H9 (cell line): ENCODE results near the gene ZNF775. TPM values are rescaled to one million over a fixed set of nuclear protein-coding genes. Genes with fewer than 3 reads are reported as not detected.

Experiments used
- DNase-seq: peaks from one replicate; pipeline ENCODE4 v3.0.0-alpha.2; 2017
- H2AFZ ChIP-seq: one replicate; pipeline ENCODE4 v1.6.1; 2013; ENCODE audit warnings: mild to moderate bottlenecking, low read length, control low read depth, moderate library complexity
- H2AK5ac ChIP-seq: 2 replicates; pipeline ENCODE4 v1.6.1; 2013; ENCODE audit warnings: low read length, control low read depth, mixed read lengths; ENCODE audit not compliant: insufficient read length
- H2BK120ac ChIP-seq: one replicate; pipeline ENCODE4 v1.6.1; 2013; ENCODE audit warnings: low read depth, mild to moderate bottlenecking, low read length, control low read depth, inconsistent platforms; ENCODE audit not compliant: poor library complexity, severe bottlenecking
- H2BK12ac ChIP-seq: 2 replicates; pipeline ENCODE4 v1.6.1; 2013; ENCODE audit warnings: low read length, control low read depth, mixed read lengths, low read depth; ENCODE audit not compliant: insufficient read length
- H2BK15ac ChIP-seq: 2 replicates; pipeline ENCODE4 v1.6.1; 2013; ENCODE audit warnings: low read depth, low read length, control low read depth
- H2BK20ac ChIP-seq: one replicate; pipeline ENCODE4 v1.6.1; 2013; ENCODE audit warnings: low read depth, mild to moderate bottlenecking, low read length, control low read depth, inconsistent platforms; ENCODE audit not compliant: poor library complexity, severe bottlenecking
- H2BK5ac ChIP-seq: 2 replicates; pipeline ENCODE4 v1.6.1; 2013; ENCODE audit warnings: low read length, control low read depth, mixed read lengths; ENCODE audit not compliant: insufficient read length
- H3K14ac ChIP-seq: 2 replicates; pipeline ENCODE4 v1.6.1; 2013; ENCODE audit warnings: low read length, control low read depth; ENCODE audit not compliant: insufficient read depth
- H3K18ac ChIP-seq: 2 replicates; pipeline ENCODE4 v1.6.1; 2013; ENCODE audit warnings: low read depth, mild to moderate bottlenecking, mixed read lengths, low read length, control low read depth; ENCODE audit not compliant: insufficient read length
- H3K23ac ChIP-seq: 2 replicates; pipeline ENCODE4 v1.6.1; 2013; ENCODE audit warnings: low read length, control low read depth, mixed read lengths, low read depth; ENCODE audit not compliant: insufficient read length
- H3K23me2 ChIP-seq: 2 replicates; pipeline ENCODE4 v1.6.1; 2013; ENCODE audit warnings: low read depth, mild to moderate bottlenecking, mixed read lengths, low read length, control low read depth; ENCODE audit not compliant: insufficient read length, poor library complexity, severe bottlenecking
- H3K27ac ChIP-seq: 2 replicates; pipeline ENCODE4 v1.5.1; 2013; ENCODE audit warnings: low read length, control low read depth, mixed read lengths, low read depth; ENCODE audit not compliant: insufficient read length
- H3K27me3 ChIP-seq: 2 replicates; pipeline ENCODE4 v1.6.1; 2013; ENCODE audit warnings: low read length, control low read depth, inconsistent platforms; ENCODE audit not compliant: insufficient read depth
- H3K4ac ChIP-seq: 2 replicates; pipeline ENCODE4 v1.6.1; 2013; ENCODE audit warnings: low read depth, mild to moderate bottlenecking, control low read depth, inconsistent platforms, low read length, moderate library complexity
- H3K4me1 ChIP-seq: 2 replicates; pipeline ENCODE4 v1.6.1; 2013; ENCODE audit warnings: low read length, control low read depth, inconsistent platforms; ENCODE audit not compliant: insufficient read depth
- H3K4me2 ChIP-seq: 2 replicates; pipeline ENCODE4 v1.6.1; 2013; ENCODE audit warnings: low read length, control low read depth, mixed read lengths; ENCODE audit not compliant: insufficient read length, insufficient read depth
- H3K56ac ChIP-seq: 2 replicates; pipeline ENCODE4 v1.6.1; 2013; ENCODE audit warnings: low read depth, mild to moderate bottlenecking, mixed read lengths, low read length, control low read depth; ENCODE audit not compliant: insufficient read length
- H3K79me1 ChIP-seq: 2 replicates; pipeline ENCODE4 v1.6.1; 2013; ENCODE audit warnings: low read depth, mild to moderate bottlenecking, moderate library complexity, low read length, control low read depth, inconsistent platforms; ENCODE audit not compliant: insufficient read depth, poor library complexity, severe bottlenecking
- H3K79me2 ChIP-seq: 2 replicates; pipeline ENCODE4 v1.6.1; 2013; ENCODE audit warnings: low read length, control low read depth, inconsistent platforms; ENCODE audit not compliant: insufficient read depth
- H3K9ac ChIP-seq: 2 replicates; pipeline ENCODE4 v1.6.1; 2013; ENCODE audit warnings: low read length, control low read depth, mixed read lengths; ENCODE audit not compliant: insufficient read length; ENCODE audit errors: extremely low read depth
- H3K9me3 ChIP-seq: one replicate; pipeline ENCODE4 v1.6.1; 2013; ENCODE audit warnings: low read depth, low read length, inconsistent platforms; ENCODE audit not compliant: control insufficient read depth
- H3T11ph ChIP-seq: one replicate; pipeline ENCODE4 v1.6.1; 2013; ENCODE audit warnings: mild to moderate bottlenecking, low read length, control low read depth, inconsistent platforms
- H4K20me1 ChIP-seq: one replicate; pipeline ENCODE4 v1.6.1; 2013; ENCODE audit not compliant: control insufficient read depth, insufficient read length, insufficient read depth
- H4K5ac ChIP-seq: 2 replicates; pipeline ENCODE4 v1.6.1; 2013; ENCODE audit warnings: low read depth, mild to moderate bottlenecking, mixed read lengths, low read length, control low read depth; ENCODE audit not compliant: insufficient read length
- H4K8ac ChIP-seq: replicated peaks from 2 replicates; pipeline ENCODE4 v1.6.1; 2013; ENCODE audit warnings: low read length, control low read depth, mixed read lengths, low read depth; ENCODE audit not compliant: insufficient read length
- H4K91ac ChIP-seq: 2 replicates; pipeline ENCODE4 v1.6.1; 2013; ENCODE audit warnings: low read depth, mild to moderate bottlenecking, moderate library complexity, mixed read lengths, low read length, control low read depth; ENCODE audit not compliant: insufficient read length
- H3K27ac Mint-ChIP-seq, 3 experiments: 2 replicates in 2 of 3; 3 replicates in 1 of 3; pipeline ENCODE4 v1.8.0; 2020 to 2021; ENCODE audit warnings: mixed read lengths in 3 of 3, mild to moderate bottlenecking in 1 of 3, moderate library complexity in 1 of 3
- H3K27me3 Mint-ChIP-seq: 2 replicates; pipeline ENCODE4 v1.8.0; 2021; ENCODE audit warnings: low read depth, mild to moderate bottlenecking, moderate library complexity, mixed read lengths
- H3K36me3 Mint-ChIP-seq, 3 experiments: 2 replicates in 2 of 3; 3 replicates in 1 of 3; pipeline ENCODE4 v1.8.0; 2020 to 2021; ENCODE audit warnings: low read depth in 3 of 3, mixed read lengths in 3 of 3; ENCODE audit not compliant: insufficient read depth in 1 of 3
- H3K4me1 Mint-ChIP-seq, 2 experiments: 2 replicates each; pipeline ENCODE4 v1.8.0; 2020; ENCODE audit warnings: mixed read lengths in 2 of 2
- H3K4me3 Mint-ChIP-seq, 2 experiments: 2 replicates in 1 of 2; 3 replicates in 1 of 2; pipeline ENCODE4 v1.8.0; 2020 to 2021; ENCODE audit warnings: mild to moderate bottlenecking in 2 of 2, mixed read lengths in 2 of 2, moderate library complexity in 1 of 2
- H3K9me3 Mint-ChIP-seq, 2 experiments: 2 replicates in 1 of 2; 3 replicates in 1 of 2; pipeline ENCODE4 v1.8.0; 2020; ENCODE audit warnings: mild to moderate bottlenecking in 2 of 2, mixed read lengths in 2 of 2, moderate library complexity in 1 of 2
- CTCF ChIP-seq: fragments of 200-600 bp; sonication (generic); conservative IDR thresholded peaks from 3 replicates; pipeline ENCODE4 v1.8.0; 2021; ENCODE audit warnings: antibody characterized with exemption, mild to moderate bottlenecking
- WGBS: extraction: QIAGEN DNeasy Blood & Tissue Kit; methylation state at CpG from one replicate; pipeline ENCODE4 v1.1.7; 2013; ENCODE audit warnings: missing lambda C conversion rate, low lambda C conversion rate, mixed read lengths; ENCODE audit not compliant: insufficient read length; ENCODE audit errors: extremely low coverage; 5-methylcytosine and 5-hydroxymethylcytosine counted together
- total RNA-seq: library from RNA; stranded (reverse); gene quantifications from 2 replicates; pipeline ENCODE4 v1.2.1, GENCODE V29; 2021

Gene ZNF775
- total RNA-seq, 1 experiment from 2014 or later: 10.5 TPM

GRCh38 chr7:150383710-150384397 is 4.7 kb downstream of the ZNF775 start:
- Mint-ChIP-seq H3K9me3 (no peaks in the 10 kb centered on the region), H3K4me3 (peak overlapping the region; percentile 24 to 72; a peak in 4 of 5 replicates), H3K36me3 (peaks cover 17 to 32% (median 17%) of the 10 kb centered on the region in 3 experiments; a peak in 6 of 7 replicates), H3K27me3 (no peaks in the 10 kb centered on the region), H3K27ac (peak overlapping the region; percentile 97 to 98 (median 98)), H3K4me1 (peaks cover 76 to 88% of the 10 kb centered on the region in 2 experiments)
- DNase-seq: peak; percentile 99
- Histone ChIP-seq H3K79me2 (peaks cover 9% of the 10 kb centered on the region; the same call in 1 of the 2 replicates), H3K27ac (no peak overlapping the region), H2AFZ (no peak overlapping the region), H3K23ac (no peak overlapping the region), H3K56ac (no peak overlapping the region), H3K79me1 (no peaks in the 10 kb centered on the region), H4K20me1 (no peaks in the 10 kb centered on the region), H4K91ac (no peak overlapping the region), H2AK5ac (no peak overlapping the region), H3K27me3 (no peaks in the 10 kb centered on the region), H3T11ph (no peak overlapping the region), H3K4me2 (no peak overlapping the region), H3K23me2 (peaks cover 11% of the 10 kb centered on the region), H3K14ac (peak overlapping the region; percentile 72; the same call in 1 of the 2 replicates), H3K9ac (no peak overlapping the region), H2BK5ac (no peak overlapping the region), H3K4me1 (peaks cover 12% of the 10 kb centered on the region), H3K9me3 (no peaks in the 10 kb centered on the region), H4K5ac (no peak overlapping the region), H3K18ac (peak overlapping the region; percentile 73), H2BK12ac (no peak overlapping the region), H4K8ac (no peak overlapping the region), H2BK15ac (no peak overlapping the region), H2BK120ac (no peak overlapping the region), H3K4ac (no peak overlapping the region), H2BK20ac (no peak overlapping the region)
- no CpG with 5 or more reads among the region's 22 CpGs for WGBS
- TF ChIP-seq CTCF: peak; percentile 43; the same call in 2 of the 3 replicates
